Osteocyte (in vitro differentiated cells): ENCODE results near the gene KRT1. TPM values are rescaled to one million over a fixed set of nuclear protein-coding genes. Genes with fewer than 3 reads are reported as not detected.

Source experiments
- DNase-seq: peaks from one replicate; pipeline ENCODE4 v3.0.0; 2021; ENCODE audit warnings: mixed read lengths; ENCODE audit not compliant: unreplicated experiment; ENCODE audit errors: extremely low spot score
- H3K27ac Mint-ChIP-seq: one replicate; pipeline ENCODE4 v1.8.0; 2021; ENCODE audit warnings: mild to moderate bottlenecking, mixed read lengths; ENCODE audit not compliant: unreplicated experiment
- H3K27me3 Mint-ChIP-seq: one replicate; pipeline ENCODE4 v1.8.0; 2021; ENCODE audit warnings: mixed read lengths; ENCODE audit not compliant: unreplicated experiment
- H3K36me3 Mint-ChIP-seq: one replicate; pipeline ENCODE4 v1.8.0; 2021; ENCODE audit warnings: mixed read lengths; ENCODE audit not compliant: unreplicated experiment
- H3K4me1 Mint-ChIP-seq: one replicate; pipeline ENCODE4 v1.8.0; 2021; ENCODE audit warnings: mixed read lengths; ENCODE audit not compliant: unreplicated experiment
- H3K4me3 Mint-ChIP-seq: one replicate; pipeline ENCODE4 v1.8.0; 2021; ENCODE audit warnings: mild to moderate bottlenecking, moderate library complexity, mixed read lengths; ENCODE audit not compliant: unreplicated experiment
- H3K9me3 Mint-ChIP-seq: one replicate; pipeline ENCODE4 v1.8.0; 2021; ENCODE audit warnings: mixed read lengths; ENCODE audit not compliant: unreplicated experiment
- CTCF ChIP-seq: fragments of 200-600 bp; sonication (generic); IDR thresholded peaks from 2 replicates; pipeline ENCODE4 v1.5.0; 2021; ENCODE audit warnings: antibody characterized with exemption, mild to moderate bottlenecking, moderate library complexity
- total RNA-seq: library from RNA; stranded (reverse); gene quantifications from 2 replicates; pipeline ENCODE4 v1.2.1, GENCODE V29; 2021

The KRT1 gene
- total RNA-seq, 1 donor from 2014 or later: not detected

- no peaks in the 10 kb centered on the region for H3K9me3 Mint-ChIP-seq
- no peaks in the 10 kb centered on the region for H3K4me1 Mint-ChIP-seq
- H3K27me3 Mint-ChIP-seq: peaks cover 45% of the 10 kb centered on the region
Measured at GRCh38 chr12:52648012-52648550, 32.1 kb downstream of the KRT1 start.

DNA sequence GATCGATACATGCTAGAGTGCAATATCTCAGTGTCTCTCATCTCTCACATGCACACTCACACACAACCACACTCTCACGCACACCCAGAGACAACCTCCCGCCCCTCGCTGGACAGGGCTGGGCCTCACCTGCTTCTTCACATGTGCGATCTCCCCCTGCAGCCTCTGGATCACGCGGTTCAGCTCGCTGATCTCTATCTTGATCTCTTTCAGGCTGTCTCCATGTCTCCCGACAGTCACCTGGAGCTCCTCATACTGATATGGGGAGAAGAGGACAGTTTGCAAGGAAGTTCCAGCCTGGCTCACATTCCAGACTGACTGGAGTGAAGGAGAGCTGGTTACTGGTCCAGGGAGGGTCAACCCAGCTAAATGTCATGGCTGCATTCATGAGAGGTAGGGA lies 32.6 kb downstream of the KRT1 start:
- no peaks in the 10 kb centered on the region for H3K9me3 Mint-ChIP-seq
- no peaks in the 10 kb centered on the region for H3K36me3 Mint-ChIP-seq
- H3K4me3 Mint-ChIP-seq: no peak overlapping the region
- H3K4me1 Mint-ChIP-seq: no peaks in the 10 kb centered on the region
- DNase-seq: peak; percentile 67
- H3K27ac Mint-ChIP-seq: no peak overlapping the region
- TF ChIP-seq CTCF: no peak
- H3K27me3 Mint-ChIP-seq: peaks cover 45% of the 10 kb centered on the region

More at GRCh38 chr12:52648012-52648550, 32.1 kb downstream of the KRT1 start:
- Mint-ChIP-seq H3K36me3 (no peaks in the 10 kb centered on the region), H3K4me3 (no peak overlapping the region), H3K27ac (no peak overlapping the region)
- no peak for TF ChIP-seq CTCF
- peak; percentile 56 for DNase-seq

- H3K4me1 Mint-ChIP-seq: no peaks in the 10 kb centered on the region
- H3K27me3 Mint-ChIP-seq: peaks cover 47% of the 10 kb centered on the region
- TF ChIP-seq CTCF: no peak
- H3K36me3 Mint-ChIP-seq: no peaks in the 10 kb centered on the region
- no peak overlapping the region for H3K4me3 Mint-ChIP-seq
- DNase-seq: peak; percentile 79
- H3K27ac Mint-ChIP-seq: no peak overlapping the region
- no peaks in the 10 kb centered on the region for H3K9me3 Mint-ChIP-seq
Measured at GRCh38 chr12:52646613-52647012, 33.6 kb downstream of the KRT1 start.

- Mint-ChIP-seq H3K27ac (no peak overlapping the region), H3K27me3 (peaks cover 52% of the 10 kb centered on the region), H3K4me3 (no peak overlapping the region), H3K9me3 (no peaks in the 10 kb centered on the region), H3K36me3 (no peaks in the 10 kb centered on the region), H3K4me1 (no peaks in the 10 kb centered on the region)
- peak; percentile 60 for DNase-seq
- TF ChIP-seq CTCF: no peak
Measured at GRCh38 chr12:52645982-52646381, 34.2 kb downstream of the KRT1 start.

- H3K27me3 Mint-ChIP-seq: peaks cover 56% of the 10 kb centered on the region
Measured at GRCh38 chr12:52645120-52645761, 35.0 kb downstream of the KRT1 start.

More at GRCh38 chr12:52645120-52645761, 35.0 kb downstream of the KRT1 start:
- Mint-ChIP-seq H3K9me3 (no peaks in the 10 kb centered on the region), H3K36me3 (no peaks in the 10 kb centered on the region), H3K27ac (no peak overlapping the region), H3K4me3 (no peak overlapping the region), H3K4me1 (no peaks in the 10 kb centered on the region)
- peak; percentile 76 for DNase-seq
- no peak for TF ChIP-seq CTCF
